Measurements from ENCODE around the gene SLX4IP. TPM values are rescaled to one million over a fixed set of nuclear protein-coding genes. Genes with fewer than 3 reads are reported as not detected.

The SLX4IP gene
- polyA plus RNA-seq, 2 of the 4 experiments (the other 2 are of a cell fraction) = 3.4 to 7.5 TPM

GRCh38 chr20:10463622-10464021, 28.5 kb downstream of the SLX4IP start (continued):
- TF ChIP-seq ZSCAN20 (CRISPR knock-in tag; IDR thresholded peaks at IDR 0.05) = no peak
- no peak for TF ChIP-seq ESRRA (IDR thresholded peaks at IDR 0.05; ENCODE audit: borderline replicate concordance, low read length)
- no peak for TF ChIP-seq NR3C1 (IDR thresholded peaks at IDR 0.05)
- TF ChIP-seq ELK1 (IDR thresholded peaks at IDR 0.05; ENCODE audit: low read depth, low read length) = no peak
- no peak for TF ChIP-seq BHLHE40 (IDR thresholded peaks at IDR 0.05; ENCODE audit: low read depth, low read length)
- TF ChIP-seq USF2 (IDR thresholded peaks at IDR 0.05) = no peak
- TF ChIP-seq CEBPB (IDR thresholded peaks at IDR 0.05) = peak; percentile 87 to 97
- TF ChIP-seq CHD2 (IDR thresholded peaks at IDR 0.05; ENCODE audit: low read length, partially characterized antibody) = no peak
- no peak for TF ChIP-seq EHF (CRISPR knock-in tag; IDR thresholded peaks at IDR 0.05)
- no peak for TF ChIP-seq POLR2A (IDR thresholded peaks at IDR 0.05; ENCODE audit: low read length)
- no peak for TF ChIP-seq RNF2 (IDR thresholded peaks at IDR 0.05; ENCODE audit: borderline replicate concordance, low read depth)
- no peak for TF ChIP-seq RFX5 (IDR thresholded peaks at IDR 0.05)
- TF ChIP-seq HDAC2 (IDR thresholded peaks at IDR 0.05) = no peak

DNA sequence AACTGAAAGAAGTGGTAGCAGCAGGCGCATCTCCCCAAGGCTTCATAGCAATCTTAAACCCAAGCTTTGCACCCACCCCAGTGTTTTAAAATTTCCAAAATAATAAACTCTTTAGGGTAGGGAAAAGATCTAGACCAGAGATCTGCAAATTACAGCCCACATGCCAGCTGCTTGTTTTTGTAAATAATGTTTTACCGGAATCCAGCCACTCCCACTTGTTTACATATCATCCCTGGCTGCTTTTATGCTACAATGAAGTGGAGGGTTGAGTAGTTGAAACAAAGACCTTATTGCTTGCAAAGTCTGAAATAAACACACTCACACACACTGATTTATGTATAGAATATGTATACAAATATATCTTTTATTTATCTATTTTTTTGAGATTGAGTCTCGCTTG, 30.0 kb downstream of the SLX4IP start:
- no peak for FAIRE-seq
- no peak for ATAC-seq
- POLR2A ChIA-PET = no interaction called here

GRCh38 chr20:10466325-10466724, 31.2 kb downstream of the SLX4IP start:
- Histone ChIP-seq H3K27ac (peak overlapping the region in 1 of 2 experiments; percentile 38; a peak in 3 of 6 replicates), H3K4me2 (no peak overlapping the region), H3K4me3 (no peak overlapping the region), H3K9me3 (0 out of 3 replicates have a peak, but pooled peaks cover 3% of the 10 kb centered on the region), H3K4me1 (peaks cover 46% of the 10 kb centered on the region)
- ATAC-seq (no peak), FAIRE-seq (no peak), DNase-seq (ENCODE audit: low read depth in 1 of 2, low spot score in 1 of 2) (no peak)
- POLR2A ChIA-PET = no interaction called here
- no peak for TF ChIP-seq JUN (IDR thresholded peaks at IDR 0.05)
- TF ChIP-seq EHMT2 (IDR thresholded peaks at IDR 0.05; ENCODE audit: low read depth) = no peak
- no peak for TF ChIP-seq FOSL2 (IDR thresholded peaks at IDR 0.05)
- TF ChIP-seq FOSL2 (CRISPR knock-in tag; IDR thresholded peaks at IDR 0.05) = no peak
- TF ChIP-seq, protein P1, sequence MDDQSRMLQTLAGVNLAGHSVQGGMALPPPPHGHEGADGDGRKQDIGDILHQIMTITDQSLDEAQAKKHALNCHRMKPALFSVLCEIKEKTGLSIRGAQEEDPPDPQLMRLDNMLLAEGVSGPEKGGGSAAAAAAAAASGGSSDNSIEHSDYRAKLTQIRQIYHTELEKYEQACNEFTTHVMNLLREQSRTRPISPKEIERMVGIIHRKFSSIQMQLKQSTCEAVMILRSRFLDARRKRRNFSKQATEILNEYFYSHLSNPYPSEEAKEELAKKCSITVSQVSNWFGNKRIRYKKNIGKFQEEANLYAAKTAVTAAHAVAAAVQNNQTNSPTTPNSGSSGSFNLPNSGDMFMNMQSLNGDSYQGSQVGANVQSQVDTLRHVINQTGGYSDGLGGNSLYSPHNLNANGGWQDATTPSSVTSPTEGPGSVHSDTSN (IDR thresholded peaks at IDR 0.05) = no peak
- TF ChIP-seq MAX (IDR thresholded peaks at IDR 0.05) = no peak
- TF ChIP-seq POLR2A (IDR thresholded peaks at IDR 0.05; ENCODE audit: low read length) = no peak
- no peak for TF ChIP-seq KDM1A (IDR thresholded peaks at IDR 0.05; ENCODE audit: low read depth)
- no peak for TF ChIP-seq RAD21 (conservative IDR thresholded peaks at IDR 0.05 in 1 of 2, IDR thresholded peaks at IDR 0.05 in 1 of 2)
- no peak for TF ChIP-seq EP300 (IDR thresholded peaks at IDR 0.05)
- TF ChIP-seq NPAS2 (CRISPR knock-in tag; IDR thresholded peaks at IDR 0.05; ENCODE audit: borderline replicate concordance) = no peak
- CTCF ChIA-PET = interaction anchor here (1.3 kb wide), 1 partner anchor 9 kb away, joined by 4 read pairs; no protein-coding TSS in a partner anchor
- WGBS (ENCODE audit: missing lambda C conversion rate) = 83% methylated on average over 4 of the region's 4 CpGs

More for the DNA sequence above, 30.0 kb downstream of the SLX4IP start:
- CTCF ChIA-PET = interaction anchor here (1.1 to 1.5 kb wide), 3 partner anchors 30 to 487 kb away, joined by 3 to 4 read pairs (median 3); partner anchors contain the start of gene SLX4IP
- WGBS (ENCODE audit: missing lambda C conversion rate) = 85% methylated on average over 3 of the region's 3 CpGs
- H3K9me3 ChIP-seq = 0 out of 3 replicates have a peak, but pooled peaks cover 3% of the 10 kb centered on the region
- TF ChIP-seq MAFK (IDR thresholded peaks at IDR 0.05; ENCODE audit: partially characterized antibody) = no peak
- H3K4me2 ChIP-seq = no peak overlapping the region
- H3K4me3 ChIP-seq = no peak overlapping the region
- no peak for DNase-seq (ENCODE audit: low read depth in 1 of 2, low spot score in 1 of 2)
- H3K27ac ChIP-seq = peak overlapping the region in 1 of 2 experiments; percentile 13; a peak in 1 of 6 replicates
- peaks cover 45% of the 10 kb centered on the region for H3K4me1 ChIP-seq
